ENCODE results near the gene FKBP1A.

Gene FKBP1A

GRCh38 chr20:1328680-1329330, 64.0 kb downstream of the FKBP1A start, which contains the start of gene SDCBP2:
SDCBP2 (minus strand) TSS chr20:1329139; CDS start chr20:1320416, 8,723 bp downstream.
- Mint-ChIP-seq H3K4me1 (ENCODE audit: low read depth) (peaks cover 46% of the 10 kb centered on the region), H3K4me3 (peak within 1 kb of the TSS; percentile 33), H3K9me3 (no peaks in the 10 kb centered on the region), H3K27me3 (no peaks in the 10 kb centered on the region), H3K27ac (peak within 1 kb of the TSS; percentile 90), H3K36me3 (ENCODE audit: low read depth) (peaks cover 22% of the 10 kb centered on the region)

- H3K9me3 Mint-ChIP-seq: no peaks in the 10 kb centered on the region
- peaks cover 49% of the 10 kb centered on the region for H3K4me1 Mint-ChIP-seq (ENCODE audit: low read depth)
- peak overlapping the region; percentile 6 for H3K27ac Mint-ChIP-seq
- no peaks in the 10 kb centered on the region for H3K27me3 Mint-ChIP-seq
- no peak overlapping the region for H3K4me3 Mint-ChIP-seq
- peaks cover 22% of the 10 kb centered on the region for H3K36me3 Mint-ChIP-seq (ENCODE audit: low read depth)
Measured at GRCh38 chr20:1327827-1328679, 64.8 kb downstream of the FKBP1A start.

DNA sequence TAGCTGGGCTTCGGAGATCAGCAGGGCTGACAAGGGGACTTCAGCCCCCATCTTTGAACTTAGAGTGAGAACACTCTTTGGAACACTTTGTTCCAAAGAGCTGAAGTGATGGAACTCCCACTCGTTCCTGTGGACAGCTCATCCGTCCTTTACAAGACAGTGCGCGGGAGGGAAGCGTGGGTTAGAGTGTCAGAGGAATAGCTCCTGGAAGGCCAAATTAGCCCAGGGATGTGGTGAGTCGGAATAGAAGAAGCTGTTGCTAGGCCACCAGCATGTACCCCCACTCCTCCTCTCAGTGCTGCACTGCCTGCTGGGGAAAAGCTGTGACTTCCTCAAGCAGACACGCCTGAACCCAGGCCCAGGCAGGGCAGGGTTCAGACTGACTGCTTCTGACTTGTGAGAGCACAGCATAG, 65.6 kb downstream of the FKBP1A start:
- Mint-ChIP-seq H3K27ac (no peak overlapping the region), H3K4me1 (ENCODE audit: low read depth) (peaks cover 42% of the 10 kb centered on the region), H3K9me3 (no peaks in the 10 kb centered on the region), H3K4me3 (no peak overlapping the region), H3K27me3 (no peaks in the 10 kb centered on the region), H3K36me3 (ENCODE audit: low read depth) (peaks cover 14% of the 10 kb centered on the region)

DNA sequence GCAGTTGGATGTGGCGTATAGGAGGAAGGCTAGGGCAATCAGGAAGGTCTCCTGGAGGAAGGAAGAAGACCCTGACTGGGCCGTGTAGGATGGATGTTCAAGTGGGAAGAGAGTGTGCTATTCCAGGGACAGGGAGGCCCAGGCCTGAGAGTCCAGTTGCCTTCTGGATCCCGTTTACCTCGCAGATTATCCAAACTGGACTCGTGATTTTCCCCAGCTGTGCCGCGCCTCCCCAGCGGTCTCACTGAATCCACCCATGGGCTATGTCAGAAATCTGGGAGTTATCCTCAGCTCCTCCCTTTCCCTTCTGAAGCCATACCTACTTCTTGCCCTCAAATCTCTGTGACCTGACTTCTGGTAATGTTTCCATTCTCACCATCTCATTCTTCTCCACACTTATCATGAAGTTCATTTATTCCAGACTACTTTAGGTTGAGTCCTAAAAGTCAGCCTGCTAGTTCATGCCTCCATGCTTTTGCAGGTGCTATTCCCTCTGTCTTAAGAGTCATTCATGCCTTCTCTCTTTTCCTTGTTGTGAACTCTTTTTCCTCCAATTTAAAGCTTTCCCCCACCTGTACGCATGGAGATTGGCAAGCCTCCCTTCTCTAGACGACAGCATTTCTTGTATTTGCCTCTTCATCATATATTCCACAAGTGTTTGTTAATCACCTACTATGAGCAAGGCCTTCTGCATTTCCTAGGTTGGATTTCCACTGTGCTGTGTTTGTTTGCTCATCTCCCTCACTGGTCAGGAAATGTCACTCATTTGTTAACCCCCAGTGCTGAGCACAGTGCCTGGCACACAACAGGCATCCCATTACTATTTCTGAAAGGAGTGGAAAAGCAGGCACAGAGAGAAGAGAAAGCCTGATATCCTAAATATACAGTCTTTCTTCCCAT, 66.6 kb downstream of the FKBP1A start:
- Mint-ChIP-seq H3K9me3 (no peaks in the 10 kb centered on the region), H3K4me1 (ENCODE audit: low read depth) (peaks cover 33% of the 10 kb centered on the region), H3K27me3 (no peaks in the 10 kb centered on the region), H3K4me3 (no peak overlapping the region), H3K27ac (no peak overlapping the region), H3K36me3 (ENCODE audit: low read depth) (peaks cover 9% of the 10 kb centered on the region)

- H3K27me3 Mint-ChIP-seq: no peaks in the 10 kb centered on the region
- H3K4me3 Mint-ChIP-seq: no peak overlapping the region
- peaks cover 9% of the 10 kb centered on the region for H3K36me3 Mint-ChIP-seq (ENCODE audit: low read depth)
- no peak overlapping the region for H3K27ac Mint-ChIP-seq
- peaks cover 24% of the 10 kb centered on the region for H3K4me1 Mint-ChIP-seq (ENCODE audit: low read depth)
- H3K9me3 Mint-ChIP-seq: no peaks in the 10 kb centered on the region
Measured at GRCh38 chr20:1325173-1326030, 67.5 kb downstream of the FKBP1A start.

- H3K9me3 Mint-ChIP-seq: no peaks in the 10 kb centered on the region
- H3K27me3 Mint-ChIP-seq: no peaks in the 10 kb centered on the region
- H3K4me3 Mint-ChIP-seq: no peak overlapping the region
- H3K27ac Mint-ChIP-seq: no peak overlapping the region
- H3K36me3 Mint-ChIP-seq (ENCODE audit: low read depth): peaks cover 4% of the 10 kb centered on the region
- peaks cover 17% of the 10 kb centered on the region for H3K4me1 Mint-ChIP-seq (ENCODE audit: low read depth)
Measured at GRCh38 chr20:1324598-1325172, 68.2 kb downstream of the FKBP1A start.

GRCh38 chr20:1323830-1324597, 68.8 kb downstream of the FKBP1A start:
- Mint-ChIP-seq H3K27ac (peak overlapping the region; percentile 84), H3K4me3 (no peak overlapping the region), H3K36me3 (ENCODE audit: low read depth) (no peaks in the 10 kb centered on the region), H3K4me1 (ENCODE audit: low read depth) (peaks cover 10% of the 10 kb centered on the region), H3K27me3 (no peaks in the 10 kb centered on the region), H3K9me3 (no peaks in the 10 kb centered on the region)

GRCh38 chr20:1323256-1323655, 69.6 kb downstream of the FKBP1A start:
- Mint-ChIP-seq H3K27ac (peak overlapping the region; percentile 34), H3K4me3 (no peak overlapping the region), H3K27me3 (no peaks in the 10 kb centered on the region), H3K36me3 (ENCODE audit: low read depth) (no peaks in the 10 kb centered on the region), H3K9me3 (no peaks in the 10 kb centered on the region), H3K4me1 (ENCODE audit: low read depth) (peaks cover 4% of the 10 kb centered on the region)

DNA sequence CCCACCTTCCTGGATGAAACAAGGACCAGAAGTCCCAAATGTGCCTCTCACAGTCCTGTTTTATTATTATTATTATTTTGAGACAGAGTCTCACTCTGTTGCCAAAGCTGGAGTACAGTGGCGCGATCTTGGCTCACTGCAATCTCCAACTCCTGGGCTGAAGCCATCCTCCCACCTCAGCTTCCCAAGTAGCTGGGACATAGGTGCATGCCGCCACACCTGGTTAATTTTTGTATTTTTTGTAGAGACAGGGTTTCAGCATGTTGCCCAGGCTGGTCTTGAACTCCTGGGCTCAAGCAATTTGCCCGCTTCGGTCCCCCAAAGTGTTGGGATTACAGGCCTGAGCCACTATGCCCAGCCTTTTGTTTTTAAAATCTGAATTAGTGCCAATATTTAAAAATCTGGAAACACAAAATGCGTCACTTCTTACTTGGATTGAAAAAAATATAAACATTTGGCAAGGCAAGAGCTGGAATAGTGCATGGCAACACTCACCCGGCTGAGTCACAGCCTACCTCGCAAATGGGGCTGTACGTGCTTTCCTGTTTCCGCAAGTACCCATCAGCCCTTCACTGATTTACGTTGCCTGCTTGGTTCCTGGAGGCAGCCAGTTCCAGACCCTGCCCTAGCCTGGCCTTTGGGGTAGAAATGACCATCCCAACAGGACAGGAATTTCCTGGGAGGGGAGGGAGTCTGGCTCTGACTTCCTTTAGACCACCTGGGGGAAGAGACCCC, 70.2 kb downstream of the FKBP1A start:
- Mint-ChIP-seq H3K9me3 (no peaks in the 10 kb centered on the region), H3K27me3 (no peaks in the 10 kb centered on the region), H3K27ac (peak overlapping the region; percentile 34), H3K4me3 (no peak overlapping the region), H3K4me1 (ENCODE audit: low read depth) (peaks cover 9% of the 10 kb centered on the region), H3K36me3 (ENCODE audit: low read depth) (no peaks in the 10 kb centered on the region)

DNA sequence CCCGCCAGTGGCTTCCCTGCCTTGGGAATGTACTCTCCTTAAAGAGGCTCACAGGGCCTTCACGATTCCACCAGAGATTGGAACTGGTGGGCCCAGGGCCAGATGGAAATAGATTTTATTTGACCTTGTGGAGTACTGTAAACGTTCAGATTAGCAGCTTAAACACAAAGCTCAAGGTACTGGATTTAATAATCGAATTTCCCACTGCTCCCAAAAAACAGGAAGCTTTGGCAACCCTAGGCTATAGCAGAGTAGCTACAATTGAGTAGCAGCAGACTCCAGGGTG, 71.3 kb downstream of the FKBP1A start:
- Mint-ChIP-seq H3K36me3 (ENCODE audit: low read depth) (no peaks in the 10 kb centered on the region), H3K27ac (no peak overlapping the region), H3K4me1 (ENCODE audit: low read depth) (peaks cover 9% of the 10 kb centered on the region), H3K9me3 (no peaks in the 10 kb centered on the region), H3K4me3 (no peak overlapping the region), H3K27me3 (no peaks in the 10 kb centered on the region)

GRCh38 chr20:1320902-1321653, 71.8 kb downstream of the FKBP1A start:
- Mint-ChIP-seq H3K27me3 (no peaks in the 10 kb centered on the region), H3K4me1 (ENCODE audit: low read depth) (peaks cover 9% of the 10 kb centered on the region), H3K27ac (no peak overlapping the region), H3K9me3 (no peaks in the 10 kb centered on the region), H3K36me3 (ENCODE audit: low read depth) (no peaks in the 10 kb centered on the region), H3K4me3 (no peak overlapping the region)

DNA sequence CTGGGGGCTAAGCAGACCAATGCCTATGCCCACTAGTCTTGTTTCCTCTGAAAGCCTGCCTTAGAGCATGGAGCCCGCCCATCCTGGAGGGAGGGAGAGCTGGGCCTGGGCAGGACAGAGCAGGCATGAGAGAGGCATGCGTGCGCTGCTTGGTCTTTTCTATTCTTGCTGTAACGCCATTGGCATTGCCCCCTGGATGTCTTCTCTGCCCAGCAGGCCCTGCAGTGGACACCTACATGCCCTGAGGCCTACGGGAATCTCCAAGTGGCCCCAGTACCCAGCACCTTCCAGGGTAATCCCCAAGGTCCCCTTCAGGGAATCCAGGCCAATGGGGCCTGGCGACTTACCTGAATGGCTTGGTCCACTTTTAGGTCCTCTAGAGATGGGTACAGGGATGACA, 72.8 kb downstream of the FKBP1A start:
- peaks cover 9% of the 10 kb centered on the region for H3K4me1 Mint-ChIP-seq (ENCODE audit: low read depth)

More for the DNA sequence above, 72.8 kb downstream of the FKBP1A start:
- Mint-ChIP-seq H3K9me3 (no peaks in the 10 kb centered on the region), H3K36me3 (ENCODE audit: low read depth) (no peaks in the 10 kb centered on the region), H3K27me3 (no peaks in the 10 kb centered on the region), H3K27ac (no peak overlapping the region), H3K4me3 (no peak overlapping the region)
